ENCODE results near the gene USB1.

Gene USB1

DNA sequence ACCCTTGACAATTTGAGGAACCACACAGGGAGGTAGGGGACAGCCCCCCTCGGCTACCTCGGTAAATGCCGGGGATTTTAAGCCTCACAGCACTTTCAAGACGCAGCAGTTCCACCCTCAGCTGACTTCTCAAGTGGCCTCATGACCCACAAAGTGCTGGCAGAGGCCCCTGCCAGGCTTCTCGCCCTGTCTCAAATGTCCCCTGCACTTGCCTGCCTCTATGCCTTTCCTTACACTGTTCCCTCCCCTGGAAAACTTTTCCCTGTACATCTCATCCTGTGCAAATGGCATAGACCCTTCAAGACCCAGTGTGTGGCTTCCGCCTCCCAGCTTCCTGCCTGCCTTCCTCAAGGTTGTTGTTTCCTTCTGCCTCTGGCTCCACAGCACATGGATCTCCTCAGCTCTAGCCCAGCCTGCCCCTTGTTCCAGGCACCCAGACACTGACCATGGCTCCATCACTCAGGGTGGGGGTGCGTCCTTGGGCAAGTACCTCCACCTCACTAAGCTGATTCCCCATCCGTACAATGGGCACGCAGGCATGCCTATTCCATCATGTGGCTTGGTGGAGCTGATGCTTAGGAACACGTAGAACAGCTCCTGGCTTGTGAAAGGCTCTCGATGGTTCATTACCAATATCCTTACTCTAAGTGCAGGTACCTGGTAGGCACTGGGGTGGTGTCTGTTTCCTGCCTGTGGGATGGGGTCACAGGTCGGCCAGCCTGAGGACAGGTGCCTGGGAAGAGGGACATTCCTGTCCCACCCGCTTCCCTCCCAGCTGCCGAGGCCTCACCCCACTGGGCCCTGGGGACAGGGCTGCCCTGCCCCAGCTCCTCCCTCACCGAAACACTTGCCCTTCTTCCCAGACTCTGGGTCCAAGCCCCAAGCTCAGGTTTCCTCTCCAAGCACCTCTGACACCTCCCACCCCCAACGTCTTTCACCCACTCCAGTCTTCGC lies 48.3 kb downstream of the USB1 start:
- no peak for DNase-seq

DNA sequence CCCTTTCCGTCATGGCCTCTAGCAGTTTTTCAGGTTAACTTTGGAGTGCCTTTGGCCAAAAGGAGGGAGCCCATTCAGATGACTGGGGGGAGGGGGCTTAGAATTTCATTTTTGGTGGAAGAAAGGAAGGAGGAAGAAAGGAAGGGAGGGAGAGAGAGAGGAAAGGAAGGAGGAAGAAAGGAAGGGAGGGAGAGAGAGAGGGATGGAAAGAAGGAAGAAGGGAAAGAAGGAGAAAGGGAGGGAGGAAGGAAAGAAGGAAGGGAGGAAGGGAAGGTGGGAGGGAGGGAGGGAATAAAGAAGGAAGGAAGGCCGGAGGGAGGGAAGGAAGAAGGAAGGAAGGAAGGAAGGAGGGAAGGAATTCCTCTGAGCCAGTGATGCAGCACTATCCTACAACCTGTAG lies 50.1 kb downstream of the USB1 start:
- DNase-seq, result no peak

DNA sequence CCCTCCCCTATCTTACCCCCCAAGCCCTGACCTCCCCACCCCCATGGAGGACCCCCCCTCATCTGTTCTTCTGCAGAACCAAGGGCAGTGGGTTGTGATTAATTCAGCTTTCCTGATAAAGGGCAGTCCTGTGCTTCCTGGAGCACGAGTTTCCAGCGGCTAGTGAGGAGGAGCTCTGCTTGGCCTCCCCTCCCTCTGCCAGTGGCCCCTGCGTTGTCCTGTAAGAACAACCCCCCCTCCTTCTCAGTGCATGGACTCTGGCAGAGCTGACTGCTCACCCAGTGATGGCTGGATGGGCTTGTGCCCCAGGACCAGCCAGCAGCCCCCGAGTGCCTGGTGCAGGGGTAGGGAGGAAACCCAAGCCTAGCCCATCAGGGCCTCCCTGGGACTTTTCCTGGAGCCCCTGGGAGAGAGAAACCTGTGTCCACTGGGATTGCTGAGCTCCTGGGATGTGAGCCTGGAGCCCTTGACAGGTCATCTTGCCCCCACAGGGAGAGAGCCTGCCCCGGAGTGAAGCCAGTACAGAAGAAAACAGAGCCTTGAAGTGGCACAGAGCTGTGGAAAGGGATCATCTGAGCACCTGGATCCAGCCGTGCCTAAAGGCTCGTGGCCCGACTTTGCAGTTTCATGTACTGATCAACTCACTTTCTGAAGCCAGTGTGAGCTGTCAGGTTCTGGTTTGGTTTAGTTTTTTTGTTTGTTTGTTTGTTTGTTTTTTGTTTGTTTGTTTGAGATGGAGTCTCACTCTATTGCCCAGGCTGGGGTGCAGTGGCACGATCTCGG lies 50.8 kb downstream of the USB1 start:
- DNase-seq, result no peak

DNA sequence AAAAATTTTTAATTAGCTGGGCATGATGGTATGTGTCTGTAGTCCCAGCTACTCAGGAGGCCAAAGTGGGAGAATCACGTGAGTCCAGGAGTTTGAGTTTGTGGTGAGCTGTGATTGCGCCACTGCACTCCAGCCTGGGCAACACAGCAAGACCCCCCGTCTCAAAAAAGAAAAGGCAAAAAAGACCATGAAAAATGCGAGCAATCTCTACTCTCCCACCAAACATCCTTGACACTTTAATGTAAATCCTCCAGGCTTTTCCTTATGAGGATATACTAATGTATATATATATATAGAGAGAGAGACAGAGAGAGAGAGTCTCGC lies 52.4 kb downstream of the USB1 start:
- DNase-seq, result no peak

DNA sequence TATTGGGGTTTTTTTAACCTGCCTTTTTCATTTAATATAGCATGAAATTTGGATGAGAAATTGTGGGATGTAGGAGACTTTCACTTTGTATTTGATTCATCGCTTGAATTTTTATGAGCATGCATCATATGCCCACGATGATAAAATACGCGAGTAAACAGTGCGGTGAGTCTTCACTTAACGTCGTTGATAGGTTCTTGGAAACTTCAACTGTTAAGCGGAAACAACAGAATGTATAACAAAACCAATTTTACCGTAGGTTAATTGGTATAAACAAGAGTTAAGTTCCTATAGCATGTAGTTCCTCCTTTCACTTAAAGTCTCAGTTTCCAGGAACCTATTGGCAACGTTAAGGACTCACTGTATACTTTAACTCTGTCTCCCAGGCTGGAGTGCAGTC lies 53.1 kb downstream of the USB1 start:
- no peak for DNase-seq

DNA sequence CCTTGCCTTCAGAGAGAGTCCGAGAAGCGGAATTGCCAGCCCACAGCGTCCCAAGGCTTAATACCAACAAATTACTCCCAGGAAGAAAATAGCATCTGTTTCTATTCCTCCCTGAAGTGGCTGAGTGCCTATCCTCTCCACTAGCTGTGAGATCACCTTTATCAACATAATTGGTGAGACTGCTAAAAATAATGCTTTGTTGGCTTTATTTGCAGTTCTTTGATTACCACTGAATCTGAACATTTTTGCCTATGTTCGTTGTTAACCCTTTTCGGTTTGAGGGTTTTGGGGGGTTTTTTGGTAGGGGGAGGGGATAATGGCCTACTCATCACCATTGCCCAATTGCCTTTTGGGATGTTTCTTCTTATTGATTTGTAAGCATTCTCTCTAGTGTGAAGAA lies 55.4 kb downstream of the USB1 start:
- DNase-seq, result no peak

DNA sequence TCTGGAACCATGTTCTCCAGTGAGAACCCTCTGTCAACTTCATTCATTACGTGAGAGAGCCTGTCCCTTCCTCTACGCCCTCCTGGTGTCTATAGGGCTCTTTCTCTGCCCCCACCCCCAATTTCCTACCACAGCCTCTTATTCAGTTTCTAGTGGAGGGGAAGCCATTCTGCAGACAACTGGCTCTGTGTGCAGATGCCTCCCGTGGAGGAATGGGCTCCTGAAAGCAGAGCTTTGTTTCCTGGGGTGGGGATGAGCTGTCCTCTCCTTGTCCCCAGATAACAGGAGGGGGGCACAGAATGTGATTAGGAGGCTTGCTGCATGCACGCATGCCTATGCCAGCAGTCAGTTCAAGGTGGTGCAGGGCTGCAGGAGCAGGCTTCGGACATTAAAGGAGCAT lies 55.9 kb downstream of the USB1 start:
- no peak for DNase-seq

DNA sequence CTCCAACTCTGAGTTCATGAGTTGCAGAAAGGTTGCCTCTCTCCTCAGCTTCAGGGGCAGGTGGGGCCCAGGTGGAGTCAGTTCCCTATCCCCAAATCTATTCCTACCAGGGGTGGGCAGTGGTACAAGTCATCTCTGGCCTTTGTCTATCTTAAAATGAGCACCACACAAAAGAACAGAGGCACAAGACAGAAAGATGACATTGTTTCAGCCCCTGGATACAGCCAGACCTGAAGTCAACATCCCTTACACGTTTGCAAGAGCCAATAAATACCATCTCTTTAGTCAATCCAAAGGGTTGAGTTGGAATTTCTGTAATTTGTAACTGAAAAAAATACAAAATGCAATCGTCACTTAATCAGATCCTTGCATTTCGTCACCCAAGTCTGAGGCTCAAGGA lies 56.6 kb downstream of the USB1 start:
- DNase-seq, result no peak

DNA sequence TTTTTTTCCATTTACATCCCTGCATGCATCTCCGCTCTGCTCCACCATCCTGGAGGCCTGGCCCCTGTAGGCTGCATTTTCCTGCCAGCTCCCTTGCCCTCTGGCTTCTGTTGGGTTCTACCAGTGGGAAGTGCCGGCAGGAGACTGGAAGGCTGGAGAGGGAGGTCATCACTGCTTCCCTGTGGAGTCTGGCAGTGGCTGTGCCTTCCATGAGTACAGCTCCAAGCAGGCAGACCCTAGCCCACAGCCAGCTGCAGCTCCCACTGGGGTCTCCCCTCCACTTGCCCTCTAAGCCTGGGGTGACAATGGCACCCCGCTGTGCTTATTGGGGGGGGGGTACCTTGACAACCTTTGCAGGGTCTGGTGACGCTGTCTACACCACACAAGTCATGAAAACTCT lies 61.6 kb downstream of the USB1 start:
- DNase-seq, result no peak

DNA sequence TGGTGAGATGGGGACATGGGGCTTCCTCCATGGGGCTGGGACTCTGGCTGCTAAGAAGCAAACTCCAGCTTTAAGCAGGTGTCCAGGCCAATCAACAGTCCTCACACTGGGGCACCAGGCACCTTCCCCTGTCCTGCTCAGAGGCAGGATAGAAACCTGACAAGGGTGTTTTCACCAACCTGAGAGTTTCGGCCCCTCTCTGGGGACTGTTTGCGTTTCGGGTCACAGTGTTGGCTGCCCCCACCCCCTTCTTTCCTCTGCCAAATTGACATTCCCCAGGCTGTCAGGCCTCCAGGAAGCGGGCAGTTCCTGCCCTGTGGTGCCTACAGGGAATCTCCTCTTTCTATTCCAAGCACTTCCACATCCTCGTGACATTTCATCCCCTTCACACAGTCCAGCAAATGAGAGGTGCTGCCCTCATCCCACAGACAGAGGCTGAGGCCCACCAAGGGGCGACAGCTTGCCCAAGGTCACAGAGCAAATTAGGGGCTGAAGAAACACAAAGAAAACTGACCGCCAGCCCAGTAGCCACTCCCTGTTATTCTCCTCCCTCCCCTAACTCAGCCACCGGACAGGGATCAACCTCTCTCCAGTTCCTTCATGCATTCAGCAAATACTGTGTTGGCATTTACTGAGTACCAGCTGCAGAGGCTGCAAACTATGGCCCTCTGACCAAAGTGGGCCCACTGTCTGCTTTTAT lies 62.3 kb downstream of the USB1 start:
- DNase-seq, result no peak

DNA sequence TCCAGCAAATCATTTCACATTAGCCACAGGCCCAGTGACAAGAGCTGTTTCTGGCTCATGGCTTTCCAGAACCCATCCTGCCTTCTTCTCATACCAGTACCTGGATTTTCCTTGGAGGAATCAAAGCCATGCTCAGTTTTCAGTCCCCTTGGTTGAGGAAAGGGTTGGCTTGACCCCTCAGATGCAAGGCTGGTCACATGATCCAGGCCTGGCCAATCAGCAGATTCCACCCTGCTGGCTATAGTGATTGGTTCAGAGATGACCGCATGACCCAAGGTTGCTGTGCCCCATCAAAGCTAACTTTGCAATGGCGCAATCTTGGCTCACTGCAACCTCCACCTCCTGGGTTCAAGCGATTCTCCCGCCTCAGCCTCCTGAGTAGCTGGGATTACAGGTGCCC lies 69.4 kb downstream of the USB1 start:
- no peak for DNase-seq

Data from fibroblast of skin of right quadriceps (primary cell).